Measurements from ENCODE around the gene JAK1.

DNA sequence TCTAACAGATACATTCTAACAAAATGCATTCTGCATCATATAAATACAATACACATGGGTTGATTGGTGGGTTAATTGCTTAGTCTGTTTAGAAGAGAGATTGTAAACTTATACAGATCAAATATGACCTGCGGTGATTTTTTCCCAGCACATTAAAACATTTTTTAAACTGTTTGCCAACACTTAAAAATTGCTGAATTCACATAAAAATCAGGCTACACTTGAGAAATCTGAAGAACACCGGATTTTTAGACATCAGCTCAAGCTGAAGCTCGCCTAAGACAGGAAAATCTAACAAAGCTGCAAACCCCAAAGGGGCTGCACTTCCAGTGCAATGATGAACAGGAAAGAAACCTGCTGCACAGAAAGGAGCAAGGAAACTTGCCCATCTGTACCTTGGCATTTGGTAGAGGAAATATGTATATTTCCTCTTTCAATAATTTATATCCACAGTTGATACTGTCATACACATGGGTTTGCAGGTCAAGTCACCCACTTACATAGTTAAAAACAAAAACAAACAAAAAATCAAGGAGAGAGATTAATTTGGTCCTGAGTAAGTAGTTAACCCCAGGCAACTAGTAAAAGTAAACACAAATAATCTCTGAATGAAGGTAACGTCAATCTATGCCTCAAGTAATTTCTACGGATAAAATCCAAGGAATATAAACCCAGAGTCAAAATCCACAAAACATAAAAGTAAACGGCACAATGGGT, 30.4 kb upstream of the JAK1 start:
- no peak for TF ChIP-seq POLR2A (IDR thresholded peaks at IDR 0.05)
- TF ChIP-seq, protein P1, sequence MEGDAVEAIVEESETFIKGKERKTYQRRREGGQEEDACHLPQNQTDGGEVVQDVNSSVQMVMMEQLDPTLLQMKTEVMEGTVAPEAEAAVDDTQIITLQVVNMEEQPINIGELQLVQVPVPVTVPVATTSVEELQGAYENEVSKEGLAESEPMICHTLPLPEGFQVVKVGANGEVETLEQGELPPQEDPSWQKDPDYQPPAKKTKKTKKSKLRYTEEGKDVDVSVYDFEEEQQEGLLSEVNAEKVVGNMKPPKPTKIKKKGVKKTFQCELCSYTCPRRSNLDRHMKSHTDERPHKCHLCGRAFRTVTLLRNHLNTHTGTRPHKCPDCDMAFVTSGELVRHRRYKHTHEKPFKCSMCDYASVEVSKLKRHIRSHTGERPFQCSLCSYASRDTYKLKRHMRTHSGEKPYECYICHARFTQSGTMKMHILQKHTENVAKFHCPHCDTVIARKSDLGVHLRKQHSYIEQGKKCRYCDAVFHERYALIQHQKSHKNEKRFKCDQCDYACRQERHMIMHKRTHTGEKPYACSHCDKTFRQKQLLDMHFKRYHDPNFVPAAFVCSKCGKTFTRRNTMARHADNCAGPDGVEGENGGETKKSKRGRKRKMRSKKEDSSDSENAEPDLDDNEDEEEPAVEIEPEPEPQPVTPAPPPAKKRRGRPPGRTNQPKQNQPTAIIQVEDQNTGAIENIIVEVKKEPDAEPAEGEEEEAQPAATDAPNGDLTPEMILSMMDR (IDR thresholded peaks at IDR 0.05) = no peak
